IMR-90 (cell line): ENCODE data around the gene CAMTA1. TPM values are rescaled to one million over a fixed set of nuclear protein-coding genes. Genes with fewer than 3 reads are reported as not detected.

Experiments
- ATAC-seq: fragments of 200-7000 bp; cut with Tn5 transposase; 2 replicates; pipeline ENCODE4 v1.9.1; 2020; ENCODE audit warnings: low read depth, mild to moderate bottlenecking, moderate library complexity
- BruUV-seq: library from RNA; stranded (reverse); fragments of 400-500 nt; replicated peaks from 2 replicates; lab custom pipeline; 2021; lab: Mats Ljungman, UMichigan
- CTCF ChIA-PET: fragments of 300-600 bp; formaldehyde crosslinking; extraction: SDS; loops from one replicate; lab custom pipeline; 2021; ENCODE audit warnings: antibody characterized with exemption; lab: Yijun Ruan, JAX
- POLR2A ChIA-PET: fragments of 300-600 bp; sonication (Branson Sonifier 250); formaldehyde crosslinking; loops from one replicate; lab custom pipeline; 2022; ENCODE audit warnings: antibody characterized with exemption; ENCODE audit not compliant: unreplicated experiment; lab: Charles Lee
- DNase-seq: peaks from one replicate; pipeline ENCODE4 v3.0.0; 2013
- H2AFZ ChIP-seq: replicated peaks from 2 replicates; pipeline ENCODE3; 2013; ENCODE audit warnings: low read length, mild to moderate bottlenecking; ENCODE audit not compliant: poor library complexity
- H2AK5ac ChIP-seq: 2 replicates; pipeline ENCODE4 v1.6.1; 2013; ENCODE audit warnings: low read depth, low read length, inconsistent platforms
- H2AK9ac ChIP-seq: replicated peaks from 2 replicates; pipeline ENCODE3; 2013; ENCODE audit warnings: mild to moderate bottlenecking, low read depth, low read length, moderate library complexity; ENCODE audit not compliant: poor library complexity
- H2BK120ac ChIP-seq: 2 replicates; pipeline ENCODE4 v1.6.1; 2013; ENCODE audit warnings: low read depth, low read length, inconsistent platforms
- H2BK15ac ChIP-seq: 3 replicates; pipeline ENCODE4 v1.6.1; 2013; ENCODE audit warnings: low read depth, low read length, inconsistent platforms
- H2BK20ac ChIP-seq: 2 replicates; pipeline ENCODE4 v1.6.1; 2013; ENCODE audit warnings: low read depth, mild to moderate bottlenecking, inconsistent platforms, low read length, moderate library complexity
- H2BK5ac ChIP-seq: 2 replicates; pipeline ENCODE4 v1.6.1; 2013; ENCODE audit warnings: mild to moderate bottlenecking, low read depth, low read length, inconsistent platforms; ENCODE audit not compliant: poor library complexity, severe bottlenecking
- H3K14ac ChIP-seq: replicated peaks from 2 replicates; pipeline ENCODE4 v1.6.1; 2013; ENCODE audit warnings: low read depth, low read length, inconsistent platforms
- H3K18ac ChIP-seq: 2 replicates; pipeline ENCODE4 v1.6.1; 2013; ENCODE audit warnings: low read depth, low read length, control low read depth
- H3K23ac ChIP-seq: 2 replicates; pipeline ENCODE4 v1.6.1; 2013; ENCODE audit warnings: low read depth, low read length, inconsistent platforms
- H3K27ac ChIP-seq: 2 replicates; pipeline ENCODE4 v1.5.1; 2013; ENCODE audit warnings: mild to moderate bottlenecking, control low read depth, low read length; ENCODE audit not compliant: insufficient read depth
- H3K27me3 ChIP-seq: 2 replicates; pipeline ENCODE4 v1.6.1; 2013; ENCODE audit warnings: low read length; ENCODE audit not compliant: control insufficient read depth, insufficient read depth
- H3K36me3 ChIP-seq: 2 replicates; pipeline ENCODE4 v1.6.1; 2013; ENCODE audit warnings: low read length, mixed read lengths; ENCODE audit not compliant: control insufficient read depth, insufficient read depth
- H3K4ac ChIP-seq: 2 replicates; pipeline ENCODE4 v1.6.1; 2013; ENCODE audit warnings: low read depth, low read length, inconsistent platforms
- H3K4me1 ChIP-seq: 2 replicates; pipeline ENCODE4 v1.6.1; 2013; ENCODE audit warnings: low read length, mixed read lengths; ENCODE audit not compliant: control insufficient read depth, insufficient read depth
- H3K4me2 ChIP-seq: 2 replicates; pipeline ENCODE4 v1.6.1; 2013; ENCODE audit warnings: low read depth, mild to moderate bottlenecking, control low read depth, low read length, moderate library complexity
- H3K4me3 ChIP-seq: 2 replicates; pipeline ENCODE4 v1.5.1; 2013; ENCODE audit warnings: low read depth, mild to moderate bottlenecking, control low read depth, low read length, moderate library complexity; ENCODE audit not compliant: insufficient read depth
- H3K56ac ChIP-seq: 2 replicates; pipeline ENCODE4 v1.6.1; 2013; ENCODE audit warnings: low read length, inconsistent platforms; ENCODE audit not compliant: insufficient read depth; ENCODE audit errors: extremely low read depth
- H3K79me1 ChIP-seq, 2 experiments: 2 replicates each; pipeline ENCODE4 v1.6.1; 2013; ENCODE audit warnings: low read length in 2 of 2, inconsistent platforms in 1 of 2, low read depth in 1 of 2
- H3K9ac ChIP-seq: 2 replicates; pipeline ENCODE4 v1.6.1; 2013; ENCODE audit warnings: low read depth, low read length, control low read depth
- H3K9me1 ChIP-seq: 2 replicates; pipeline ENCODE4 v1.6.1; 2013; ENCODE audit warnings: low read length, inconsistent platforms; ENCODE audit not compliant: insufficient read depth
- H3K9me3 ChIP-seq: 2 replicates; pipeline ENCODE4 v1.6.1; 2013; ENCODE audit warnings: low read length; ENCODE audit not compliant: control insufficient read depth, insufficient read depth
- H4K20me1 ChIP-seq: 2 replicates; pipeline ENCODE4 v1.6.1; 2013; ENCODE audit warnings: low read length, inconsistent platforms; ENCODE audit not compliant: insufficient read depth
- H4K5ac ChIP-seq: 2 replicates; pipeline ENCODE4 v1.6.1; 2013; ENCODE audit warnings: mild to moderate bottlenecking, low read depth, low read length, control low read depth
- H4K8ac ChIP-seq, 2 experiments: 2 replicates each; pipeline ENCODE4 v1.6.1; 2013; ENCODE audit warnings: low read depth in 2 of 2, low read length in 2 of 2, control low read depth in 1 of 2, inconsistent platforms in 1 of 2
- H4K91ac ChIP-seq: 2 replicates; pipeline ENCODE4 v1.6.1; 2013; ENCODE audit warnings: low read depth, low read length, inconsistent platforms; ENCODE audit not compliant: insufficient read depth
- CHD1 ChIP-seq: IDR thresholded peaks from 2 replicates; pipeline ENCODE4 v1.6.1; 2012; ENCODE audit warnings: low read depth, low read length, improper control_type of control experiment
- NFE2L2 ChIP-seq: fragments of 150-350 bp; IDR thresholded peaks from 2 replicates; pipeline ENCODE4 v1.6.1; 2016; ENCODE audit warnings: low read depth, mild to moderate bottlenecking, low read length
- RAD21 ChIP-seq: IDR thresholded peaks from 2 replicates; pipeline ENCODE4 v1.6.1; 2012; ENCODE audit warnings: low read length, improper control_type of control experiment
- RCOR1 ChIP-seq: IDR thresholded peaks from 2 replicates; pipeline ENCODE4 v1.6.1; 2012; ENCODE audit warnings: mild to moderate bottlenecking, low read length, improper control_type of control experiment; ENCODE audit not compliant: insufficient replicate concordance
- SMC3 ChIP-seq: fragments of 150-350 bp; IDR thresholded peaks from 2 replicates; pipeline ENCODE4 v1.6.1; 2016; ENCODE audit warnings: low read depth, mild to moderate bottlenecking, antibody characterized with exemption, low read length, moderate library complexity
- WGBS, 2 experiments: methylation state at CpG; one replicate each; pipeline versions ENCODE4 v1.1.5 to v1.1.7; 2013; ENCODE audit warnings: missing lambda C conversion rate in 2 of 2; ENCODE audit not compliant: insufficient read length in 1 of 2; ENCODE audit errors: extremely low coverage in 2 of 2; 5-methylcytosine and 5-hydroxymethylcytosine counted together
- dilution Hi-C: fragments of 300-500 bp; cut with HindIII; formaldehyde crosslinking; loops from one replicate; pipeline ENCODE4 v1.14.3; 2018; ENCODE audit warnings: low sequenced_read_pairs; ENCODE audit not compliant: unreplicated experiment
- in situ Hi-C: fragments of 300-500 bp; cut with MboI; formaldehyde crosslinking; loops from 3 replicates; pipeline ENCODE4 v1.14.3; 2019; ENCODE audit warnings: low sequenced_read_pairs, inconsistent platforms, mixed read lengths
- intact Hi-C: fragments of 100-400 bp; cut with micrococcal nuclease; formaldehyde crosslinking; loops from 2 replicates; pipeline ENCODE4 v1.10.0; 2022
- polyA plus RNA-seq, 3 experiments: library from polyadenylated mRNA; depleted of rRNA; stranded (reverse); fragments of >200 nt; gene quantifications; 2 replicates each; pipeline ENCODE4 v1.2.3, GENCODE V29; 2012; ENCODE audit warnings: low replicate concordance in 1 of 3
- total RNA-seq: library from RNA; depleted of rRNA; stranded (reverse); fragments of >200 nt; gene quantifications from 2 replicates; pipeline ENCODE4 v1.2.3, GENCODE V29; 2012
- TF ChIP-seq, protein P1 (sequence below): conservative IDR thresholded peaks from 2 replicates; pipeline ENCODE4 v1.5.1; 2012; ENCODE audit warnings: mild to moderate bottlenecking, low read depth, low read length, improper control_type of control experiment
- TF ChIP-seq, protein P2 (sequence below): fragments of 150-350 bp; IDR thresholded peaks from 2 replicates; pipeline ENCODE4 v1.6.1; 2017; ENCODE audit warnings: mild to moderate bottlenecking, antibody characterized with exemption, low read length, low read depth

The CAMTA1 gene
- total and polyA plus RNA-seq, 2 of the 4 experiments (the other 2 are of a cell fraction) = 35.5 to 74.3 TPM

DNA sequence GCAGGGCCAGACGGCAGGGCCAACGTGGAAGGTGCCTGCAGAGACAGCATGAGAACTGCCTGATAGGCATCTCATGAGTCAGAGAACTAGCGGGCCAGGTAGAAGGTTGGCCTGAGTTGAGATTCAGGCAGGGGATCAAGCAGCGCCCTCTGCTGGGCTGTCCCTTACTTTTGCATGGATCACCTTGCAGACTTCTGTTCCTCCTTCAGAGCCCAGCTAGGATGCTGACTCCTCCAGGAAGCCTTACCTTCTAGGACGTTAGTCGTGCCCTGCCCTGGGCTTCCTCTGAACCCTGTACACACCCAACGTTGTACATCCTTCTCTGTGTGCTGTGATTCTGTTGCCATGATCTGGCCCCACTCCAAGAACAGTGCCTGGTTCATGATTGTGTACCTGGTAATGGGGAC lies 754.5 kb downstream of the CAMTA1 start:
- CTCF ChIA-PET = interaction anchor here (0.5 to 0.7 kb wide), 2 partner anchors 224 to 413 kb away, joined by 3 read pairs; no protein-coding TSS in a partner anchor
- POLR2A ChIA-PET = no interaction called here
- dilution Hi-C loops = no loop called here

More for the DNA sequence above, 754.5 kb downstream of the CAMTA1 start:
- Histone ChIP-seq H3K18ac (no peak overlapping the region), H4K8ac (no peak overlapping the region), H2BK120ac (no peak overlapping the region), H3K4ac (no peak overlapping the region), H4K91ac (no peak overlapping the region), H3K14ac (no peak overlapping the region), H3K4me1 (no peaks in the 10 kb centered on the region), H3K4me2 (no peak overlapping the region), H3K36me3 (no peaks in the 10 kb centered on the region), H3K23ac (no peak overlapping the region), H2AK5ac (no peak overlapping the region), H3K9me3 (peaks cover 2% of the 10 kb centered on the region; the same call in 1 of the 2 replicates), H3K4me3 (no peak overlapping the region), H3K9ac (no peak overlapping the region), H4K5ac (no peak overlapping the region), H4K20me1 (no peaks in the 10 kb centered on the region), H3K56ac (no peak overlapping the region), H3K79me1 (no peaks in the 10 kb centered on the region), H2BK20ac (no peak overlapping the region), H2BK5ac (no peak overlapping the region), H2AFZ (peak overlapping the region; percentile 1), H3K9me1 (no peaks in the 10 kb centered on the region), H2AK9ac (no peak overlapping the region), H2BK15ac (no peak overlapping the region), H3K27ac (no peak overlapping the region), H3K27me3 (no peaks in the 10 kb centered on the region)
- in situ Hi-C loops (no loop called here), intact Hi-C loops (no loop called here)
- peak; percentile 40; the same call in 1 of the 2 replicates for TF ChIP-seq SMC3
- no peak for TF ChIP-seq NFE2L2
- no peak for TF ChIP-seq RCOR1
- TF ChIP-seq, protein P1, sequence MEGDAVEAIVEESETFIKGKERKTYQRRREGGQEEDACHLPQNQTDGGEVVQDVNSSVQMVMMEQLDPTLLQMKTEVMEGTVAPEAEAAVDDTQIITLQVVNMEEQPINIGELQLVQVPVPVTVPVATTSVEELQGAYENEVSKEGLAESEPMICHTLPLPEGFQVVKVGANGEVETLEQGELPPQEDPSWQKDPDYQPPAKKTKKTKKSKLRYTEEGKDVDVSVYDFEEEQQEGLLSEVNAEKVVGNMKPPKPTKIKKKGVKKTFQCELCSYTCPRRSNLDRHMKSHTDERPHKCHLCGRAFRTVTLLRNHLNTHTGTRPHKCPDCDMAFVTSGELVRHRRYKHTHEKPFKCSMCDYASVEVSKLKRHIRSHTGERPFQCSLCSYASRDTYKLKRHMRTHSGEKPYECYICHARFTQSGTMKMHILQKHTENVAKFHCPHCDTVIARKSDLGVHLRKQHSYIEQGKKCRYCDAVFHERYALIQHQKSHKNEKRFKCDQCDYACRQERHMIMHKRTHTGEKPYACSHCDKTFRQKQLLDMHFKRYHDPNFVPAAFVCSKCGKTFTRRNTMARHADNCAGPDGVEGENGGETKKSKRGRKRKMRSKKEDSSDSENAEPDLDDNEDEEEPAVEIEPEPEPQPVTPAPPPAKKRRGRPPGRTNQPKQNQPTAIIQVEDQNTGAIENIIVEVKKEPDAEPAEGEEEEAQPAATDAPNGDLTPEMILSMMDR = peak; percentile 44
- TF ChIP-seq RAD21 = peak; percentile 45
- TF ChIP-seq, protein P2, sequence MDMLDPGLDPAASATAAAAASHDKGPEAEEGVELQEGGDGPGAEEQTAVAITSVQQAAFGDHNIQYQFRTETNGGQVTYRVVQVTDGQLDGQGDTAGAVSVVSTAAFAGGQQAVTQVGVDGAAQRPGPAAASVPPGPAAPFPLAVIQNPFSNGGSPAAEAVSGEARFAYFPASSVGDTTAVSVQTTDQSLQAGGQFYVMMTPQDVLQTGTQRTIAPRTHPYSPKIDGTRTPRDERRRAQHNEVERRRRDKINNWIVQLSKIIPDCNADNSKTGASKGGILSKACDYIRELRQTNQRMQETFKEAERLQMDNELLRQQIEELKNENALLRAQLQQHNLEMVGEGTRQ = no peak
- TF ChIP-seq CHD1 = no peak
- ATAC-seq = no peak
- peak; percentile 40 for DNase-seq
- whole genome bisulfite sequencing, 2 experiments = 90% methylated on average over 2 of the region's 7 CpGs; no CpG with 5 or more reads in 1 of the 2 experiments
- no TSS peak for BruUV-seq
